B cell (primary cell): ENCODE results near the gene RAB6D.
A peak's percentile ranks its signal among the peaks of the same experiment; 100 is the strongest.

Experiments
- EZH2 ChIP-seq: IDR thresholded peaks from 2 replicates; pipeline ENCODE4 v1.6.1; 2012; ENCODE audit warnings: borderline replicate concordance, low read depth, mild to moderate bottlenecking, moderate library complexity, low read length; ENCODE audit not compliant: insufficient read depth, poor library complexity, severe bottlenecking
- TF ChIP-seq, protein P1 (sequence below): fragments of 200-600 bp; IDR thresholded peaks from one replicate; pipeline ENCODE4 v1.8.0; 2022; ENCODE audit warnings: antibody characterized with exemption, mild to moderate bottlenecking

DNA sequence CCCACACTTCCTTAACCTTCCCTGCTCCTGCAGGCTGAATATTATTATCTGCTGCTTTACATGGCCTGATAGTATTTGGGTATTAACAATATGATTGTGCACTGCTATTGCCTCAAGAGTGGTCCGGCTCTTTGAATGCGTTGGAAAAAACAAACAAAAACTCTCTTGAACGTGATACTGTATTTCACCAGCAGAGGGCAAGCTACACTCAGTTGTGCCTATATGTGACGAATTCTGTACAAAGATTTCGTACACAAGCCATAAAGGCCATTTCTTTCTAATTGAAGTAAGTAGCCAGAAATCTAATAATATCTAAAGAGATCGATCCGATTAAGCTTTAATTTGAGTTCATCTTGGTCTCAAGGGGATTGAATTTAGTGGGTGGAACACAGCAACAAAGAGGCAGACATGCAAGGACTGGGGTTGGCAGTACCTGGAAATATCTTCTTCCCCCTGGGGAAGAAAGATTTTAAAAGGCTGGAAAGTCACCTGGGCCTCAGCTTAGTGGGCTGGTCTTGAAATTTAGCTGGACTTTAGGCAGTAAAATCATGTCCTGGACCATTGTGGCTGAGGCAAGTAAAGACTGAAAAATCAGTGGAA, 49.3 kb upstream of the RAB6D start:
- TF ChIP-seq, protein P1, sequence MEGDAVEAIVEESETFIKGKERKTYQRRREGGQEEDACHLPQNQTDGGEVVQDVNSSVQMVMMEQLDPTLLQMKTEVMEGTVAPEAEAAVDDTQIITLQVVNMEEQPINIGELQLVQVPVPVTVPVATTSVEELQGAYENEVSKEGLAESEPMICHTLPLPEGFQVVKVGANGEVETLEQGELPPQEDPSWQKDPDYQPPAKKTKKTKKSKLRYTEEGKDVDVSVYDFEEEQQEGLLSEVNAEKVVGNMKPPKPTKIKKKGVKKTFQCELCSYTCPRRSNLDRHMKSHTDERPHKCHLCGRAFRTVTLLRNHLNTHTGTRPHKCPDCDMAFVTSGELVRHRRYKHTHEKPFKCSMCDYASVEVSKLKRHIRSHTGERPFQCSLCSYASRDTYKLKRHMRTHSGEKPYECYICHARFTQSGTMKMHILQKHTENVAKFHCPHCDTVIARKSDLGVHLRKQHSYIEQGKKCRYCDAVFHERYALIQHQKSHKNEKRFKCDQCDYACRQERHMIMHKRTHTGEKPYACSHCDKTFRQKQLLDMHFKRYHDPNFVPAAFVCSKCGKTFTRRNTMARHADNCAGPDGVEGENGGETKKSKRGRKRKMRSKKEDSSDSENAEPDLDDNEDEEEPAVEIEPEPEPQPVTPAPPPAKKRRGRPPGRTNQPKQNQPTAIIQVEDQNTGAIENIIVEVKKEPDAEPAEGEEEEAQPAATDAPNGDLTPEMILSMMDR: peak; percentile 96
- TF ChIP-seq EZH2: no peak
